HG03378 (cell line): ENCODE measurements around the gene COL6A3.
"Not testable (repeated sequence)": the region's sequence is repeated elsewhere in the genome, so short reads cannot be mapped to it uniquely, and the experiment has no call there.

Experiments used
- ATAC-seq: cut with Tn5 transposase; IDR thresholded peaks from one replicate; pipeline ENCODE4 v1.9.1; 2021; ENCODE audit warnings: mild to moderate bottlenecking, moderate library complexity; ENCODE audit not compliant: unreplicated experiment

COL6A3 gene

DNA sequence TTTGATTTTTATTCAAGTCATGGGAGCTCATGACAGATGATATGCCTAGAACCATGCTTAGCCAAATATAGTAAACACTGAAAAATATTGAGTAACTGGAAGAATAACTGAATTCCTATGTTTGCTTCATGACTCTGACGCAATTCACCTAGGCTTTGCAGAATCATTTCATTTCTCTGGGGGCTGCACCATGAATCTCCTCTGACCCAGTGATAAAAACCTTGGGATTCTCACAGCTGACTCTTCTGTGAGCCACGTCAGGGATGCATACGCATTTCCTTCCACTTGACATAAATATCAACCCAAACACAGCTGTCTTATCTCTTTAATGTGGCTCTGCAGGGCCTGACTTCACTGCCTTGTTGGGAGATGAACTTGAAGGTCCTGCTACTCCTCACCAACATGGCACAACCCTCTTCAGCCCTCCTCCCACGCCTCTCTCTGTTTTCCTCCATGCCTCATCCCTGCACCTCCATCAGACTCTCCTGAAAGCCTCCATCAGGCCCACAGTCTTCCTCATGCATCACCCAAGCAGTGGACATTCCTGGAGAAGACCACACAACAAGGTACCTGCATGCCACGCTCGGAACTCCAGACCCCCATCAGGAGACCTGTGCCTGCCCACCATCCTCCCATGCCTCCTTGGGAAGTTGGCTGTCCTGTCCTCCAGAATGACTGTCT is 29.8 kb downstream of the COL6A3 start:
- no peak for ATAC-seq

GRCh38 chr2:237380768-237381167 is 33.2 kb downstream of the COL6A3 start:
- no peak for ATAC-seq

DNA sequence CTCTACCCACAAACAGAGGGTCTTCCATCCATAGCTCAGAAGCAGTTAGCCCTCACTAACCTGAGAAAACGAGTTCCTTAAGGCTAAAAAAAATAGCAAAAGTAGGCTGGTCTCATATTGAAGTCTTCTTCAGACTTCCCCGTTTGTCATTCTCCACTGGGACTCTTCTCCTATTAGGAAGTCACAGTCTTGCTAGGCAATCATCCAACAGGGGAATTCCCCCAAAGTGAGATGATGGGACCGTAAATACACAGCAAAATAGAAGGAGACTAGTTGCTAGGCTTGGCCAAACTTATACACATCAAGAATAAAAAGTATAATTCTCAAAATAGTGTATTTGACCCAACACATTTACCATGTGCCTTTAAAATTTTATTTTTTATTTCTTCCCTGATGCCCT is 34.3 kb downstream of the COL6A3 start:
- ATAC-seq: no peak

GRCh38 chr2:237378650-237379049 is 35.3 kb downstream of the COL6A3 start:
- no peak for ATAC-seq

DNA sequence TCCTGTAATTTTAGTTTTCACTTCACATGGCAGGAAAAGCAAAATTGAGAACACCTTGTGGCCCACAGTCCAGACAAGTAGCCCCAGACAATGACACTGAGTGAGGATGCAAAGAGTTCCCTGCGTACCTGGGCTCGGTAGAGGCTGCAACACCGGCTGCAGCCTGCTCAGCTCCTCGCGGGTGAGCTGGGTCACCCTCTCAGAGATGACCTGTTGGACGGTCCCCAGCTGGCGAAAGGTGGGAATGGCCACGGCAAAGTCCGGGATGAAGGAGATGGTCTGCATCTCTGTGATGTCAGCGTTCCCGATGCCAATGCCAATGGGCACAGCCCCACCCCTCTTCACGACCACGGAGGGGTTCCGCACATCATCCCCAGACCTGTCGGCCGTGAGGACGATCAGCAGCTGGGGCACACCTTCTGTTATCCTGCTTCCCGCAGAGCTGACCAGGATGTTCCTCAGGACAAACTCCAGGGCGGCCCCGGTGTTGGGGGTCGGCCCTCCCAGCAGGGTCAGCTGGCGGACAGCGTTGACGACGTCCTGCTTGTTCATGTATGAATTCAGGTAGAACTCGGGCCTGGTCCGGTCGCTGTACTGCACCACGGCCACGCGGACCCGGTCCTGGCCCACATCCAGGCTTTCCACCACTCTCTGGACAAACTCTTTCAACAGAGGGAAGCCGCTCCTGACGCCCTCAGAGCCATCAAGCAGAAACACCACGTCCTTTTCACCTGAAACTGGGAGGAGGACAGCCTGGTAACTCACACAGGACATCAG is 39.5 kb downstream of the COL6A3 start:
- ATAC-seq: no peak

DNA sequence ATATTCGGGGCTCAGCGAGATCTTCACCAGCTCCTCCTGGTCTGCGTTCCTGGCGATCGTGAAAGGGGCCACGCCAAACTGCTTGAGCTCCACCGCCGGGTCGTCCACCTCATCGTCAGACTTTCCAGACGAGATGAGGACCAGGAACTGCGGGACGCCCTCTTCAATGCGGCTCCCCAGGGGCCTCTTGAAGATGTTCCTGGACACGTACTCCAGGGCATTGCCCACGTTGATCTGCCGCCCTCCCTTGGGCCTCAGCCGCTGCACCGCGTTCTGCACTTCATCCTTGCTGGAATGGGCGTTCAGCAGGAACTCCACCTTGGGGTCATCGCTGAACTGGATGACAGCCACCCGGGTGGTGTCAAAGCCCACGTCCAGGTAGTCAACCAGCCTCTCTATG is 42.1 kb downstream of the COL6A3 start:
- no peak for ATAC-seq

DNA sequence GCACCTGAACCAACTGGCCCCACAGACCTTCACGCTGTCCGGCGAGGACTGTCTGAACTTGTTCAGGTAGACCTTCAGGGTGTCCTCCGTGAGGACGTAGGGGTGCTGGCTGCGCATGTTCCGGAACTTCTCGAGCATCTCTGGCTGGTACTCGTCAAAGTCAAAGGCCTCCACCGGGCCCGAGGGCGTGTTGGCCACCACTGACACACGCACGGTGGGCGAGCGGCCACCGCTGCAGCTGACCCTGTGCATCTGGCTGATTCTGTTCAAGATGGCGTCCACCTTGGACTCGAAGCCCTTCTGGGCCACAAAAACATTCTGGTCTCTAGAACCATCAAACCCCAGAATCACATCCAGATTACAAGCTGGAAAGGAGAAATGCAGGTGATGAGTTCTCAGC is 48.3 kb downstream of the COL6A3 start:
- no peak for ATAC-seq

DNA sequence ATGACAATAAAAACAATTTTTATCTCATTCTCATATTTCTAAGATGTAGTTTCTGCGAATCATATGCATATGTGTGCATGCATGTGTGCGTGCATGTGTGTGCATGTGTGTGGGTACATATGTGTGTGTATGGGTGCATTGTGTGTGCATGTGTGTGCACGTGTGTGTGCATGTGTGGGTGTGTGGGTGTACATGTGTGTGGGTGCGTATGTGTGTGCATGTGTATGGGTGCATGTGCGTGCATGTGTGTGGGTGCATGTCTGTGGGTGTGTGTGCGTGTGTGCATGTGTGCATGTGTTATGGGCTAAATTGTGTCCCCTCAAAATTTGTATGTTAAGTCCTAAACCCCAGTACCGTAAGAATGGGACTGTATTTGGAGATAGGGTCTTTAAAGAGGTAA is 49.3 kb downstream of the COL6A3 start:
- ATAC-seq: no peak

DNA sequence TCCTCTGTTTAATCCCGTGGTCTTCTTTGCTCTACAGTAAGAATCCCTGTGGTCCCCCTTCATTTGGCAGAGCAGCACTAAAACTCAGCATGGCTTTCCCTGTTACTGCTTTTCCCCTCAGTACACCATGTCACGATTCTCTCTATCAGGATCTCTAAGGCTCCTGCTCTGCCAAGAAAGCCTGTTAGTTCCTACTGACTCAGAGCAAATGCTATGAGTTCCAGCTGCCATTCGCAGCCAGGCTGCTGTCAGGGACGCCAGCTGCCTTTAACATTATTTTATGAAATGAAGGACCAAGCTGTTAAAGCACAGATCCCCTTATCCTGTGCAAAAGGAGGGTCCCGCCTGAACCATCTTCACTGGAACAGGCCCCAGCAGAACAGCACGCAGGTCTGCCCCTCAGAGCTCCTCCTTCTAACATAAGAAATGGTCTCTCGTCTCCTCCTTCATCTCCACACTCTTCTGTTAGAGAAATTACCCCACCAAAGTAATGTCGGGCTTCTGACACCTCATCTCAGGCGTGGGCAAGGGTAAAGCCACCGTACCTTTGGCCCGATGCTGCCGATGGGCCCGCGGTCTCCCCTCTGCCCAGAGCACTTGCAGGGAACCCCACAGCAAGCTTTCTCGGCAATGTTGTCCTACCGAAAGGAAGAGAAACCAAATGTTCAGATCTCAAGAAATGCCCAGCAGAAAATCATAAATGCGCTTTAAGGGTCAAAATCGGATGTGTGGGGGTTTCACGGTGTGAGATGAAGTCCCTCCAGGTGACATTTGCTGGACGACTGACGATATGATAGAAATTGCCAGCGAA is 52.6 kb downstream of the COL6A3 start:
- no peak for ATAC-seq

DNA sequence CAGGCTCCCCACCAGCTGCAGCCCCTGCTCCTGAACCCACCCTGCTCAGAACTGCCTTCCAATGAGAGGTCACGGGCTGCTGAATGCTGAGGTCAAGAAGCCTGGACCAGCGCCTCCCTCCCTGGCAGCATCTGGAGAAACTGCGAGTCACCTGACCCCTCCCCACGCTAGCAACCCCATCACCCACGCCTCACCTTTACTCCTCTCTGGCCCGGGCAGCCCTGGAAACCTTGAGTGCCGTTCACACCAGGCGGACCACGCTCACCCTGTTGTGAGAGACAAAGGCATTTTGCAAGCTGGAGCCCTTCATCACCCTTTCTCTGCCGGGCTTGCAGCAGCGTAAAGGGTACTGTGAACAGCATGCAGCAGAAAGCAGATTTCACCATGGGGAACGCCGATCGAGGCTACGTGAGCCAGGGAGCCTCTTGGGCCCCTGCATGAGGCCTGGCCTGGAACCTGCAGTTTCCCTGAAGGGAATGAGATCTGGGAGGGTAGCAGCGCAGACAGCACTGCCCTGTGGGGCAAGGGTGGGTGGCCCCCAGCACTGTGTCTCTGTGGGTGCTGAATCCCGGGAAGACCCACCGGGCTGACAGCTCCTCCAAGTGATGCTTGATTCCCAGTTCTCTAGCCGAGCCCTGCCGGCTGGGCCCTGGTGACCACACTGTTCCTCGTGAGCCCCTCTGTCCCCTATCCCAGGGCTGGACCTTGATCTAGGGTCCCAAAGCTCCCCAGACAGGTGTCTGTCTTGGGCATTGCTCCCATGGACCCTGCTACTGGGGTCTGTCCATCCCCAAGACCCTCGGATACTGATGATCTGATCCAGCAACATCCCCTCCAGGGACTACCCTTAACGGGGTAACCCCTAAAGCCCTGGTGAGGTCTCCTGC is 53.8 kb downstream of the COL6A3 start:
- ATAC-seq: no peak

DNA sequence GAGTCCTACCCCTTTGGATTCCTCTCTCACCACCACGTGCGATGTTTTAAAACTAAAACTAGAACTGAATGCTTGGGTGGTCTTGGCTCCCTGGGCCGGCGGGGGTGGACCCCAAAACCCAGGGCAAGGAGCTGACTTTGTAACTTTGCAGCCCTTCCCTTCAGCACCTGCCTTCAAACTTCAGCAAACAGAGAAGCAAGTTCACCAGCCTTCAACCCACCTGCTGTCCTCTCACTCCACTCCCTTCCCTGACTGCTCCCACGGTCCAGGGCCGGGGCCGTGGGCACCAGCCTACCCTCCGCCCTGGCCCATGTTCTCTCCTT is 54.5 kb downstream of the COL6A3 start:
- ATAC-seq: no peak

DNA sequence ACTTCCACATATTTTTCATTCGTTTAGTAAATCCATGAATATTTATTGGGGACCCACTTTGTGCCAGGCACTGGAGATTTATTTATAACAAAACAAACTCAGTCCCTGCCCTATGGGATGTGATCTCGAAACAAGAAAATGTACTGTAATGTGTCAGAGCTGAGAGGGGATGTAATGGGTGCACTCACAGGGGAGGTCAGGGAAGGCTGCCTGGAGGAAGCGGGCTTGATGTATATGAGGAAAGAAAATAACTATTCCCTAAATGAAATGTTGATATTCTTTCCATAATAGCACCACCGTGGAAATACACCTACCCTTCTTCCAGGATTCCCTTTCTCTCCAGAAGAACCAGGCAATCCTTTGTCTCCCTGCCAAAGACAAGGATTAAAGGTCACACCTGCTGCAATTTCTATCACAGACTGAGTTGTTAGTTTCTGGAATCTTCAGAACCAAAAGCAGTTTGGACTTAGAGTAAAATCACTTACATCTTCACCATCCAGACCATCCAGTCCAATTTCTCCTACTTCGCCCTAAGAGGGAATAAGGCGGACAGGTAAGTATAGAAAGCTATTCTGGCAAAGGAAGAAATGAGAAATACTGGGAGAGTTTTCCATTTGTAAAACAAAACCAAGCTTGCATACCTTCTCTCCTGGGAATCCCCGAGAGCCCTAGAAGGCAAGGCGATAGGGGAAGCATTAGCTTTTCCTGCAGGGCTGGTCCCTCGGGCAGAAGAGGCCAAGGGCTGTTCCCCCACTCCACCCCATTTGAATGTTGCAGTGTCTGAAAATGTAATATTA is 55.0 kb downstream of the COL6A3 start:
- ATAC-seq: no peak

GRCh38 chr2:237355701-237356100 is 58.3 kb downstream of the COL6A3 start:
- ATAC-seq: no peak

GRCh38 chr2:237354892-237355291 is 59.1 kb downstream of the COL6A3 start:
- ATAC-seq: no peak

DNA sequence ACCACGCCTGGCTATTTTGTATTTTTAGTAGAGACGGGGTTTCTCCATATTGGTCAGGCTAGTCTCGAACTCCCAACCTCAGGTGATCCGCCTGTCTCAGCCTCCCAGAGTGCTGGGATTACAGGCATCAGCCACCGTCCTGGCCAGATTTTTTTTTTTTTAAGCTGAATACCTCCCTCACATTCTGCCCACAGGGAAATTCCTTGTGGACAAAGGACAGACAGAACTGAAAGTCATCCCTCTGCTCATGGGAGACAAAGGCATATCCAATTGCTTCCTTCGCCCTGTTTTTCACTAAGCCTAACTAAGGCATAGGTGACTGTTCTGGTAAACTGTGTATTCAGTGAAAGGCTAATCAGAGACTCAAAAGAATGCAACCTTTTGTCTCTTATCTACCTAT is 59.8 kb downstream of the COL6A3 start:
- not testable (repeated sequence) for ATAC-seq

- no peak for ATAC-seq
These were observed 60.7 kb downstream of the COL6A3 start for GRCh38 chr2:237353215-237353614.

DNA sequence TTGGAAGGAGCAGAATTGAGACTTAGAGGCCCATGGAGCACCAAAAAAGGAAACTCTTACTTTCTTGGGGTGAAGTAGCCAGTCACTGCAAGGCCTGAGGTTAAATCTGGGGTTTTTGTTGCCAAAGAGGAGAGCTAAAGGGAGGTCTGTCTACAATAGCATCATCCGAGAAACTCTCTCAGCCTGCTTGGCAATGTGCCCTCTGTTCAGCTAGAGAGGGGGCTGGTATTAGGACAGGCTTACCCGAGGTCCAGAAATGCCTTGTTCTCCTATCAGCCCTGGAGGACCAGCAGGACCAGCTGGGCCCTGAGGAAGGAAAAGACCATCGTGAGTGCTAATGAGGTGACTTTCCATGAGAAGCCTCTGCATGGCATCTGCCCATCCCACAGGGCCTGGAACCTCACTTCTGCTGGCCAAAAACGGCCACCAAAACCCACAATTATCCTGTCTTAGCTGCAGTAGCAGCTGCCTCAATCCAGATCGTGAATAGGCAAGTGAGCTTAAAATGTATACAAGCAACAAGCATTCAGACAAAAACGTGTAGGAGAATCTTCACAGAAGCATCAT is 61.6 kb downstream of the COL6A3 start:
- ATAC-seq: no peak

GRCh38 chr2:237351796-237352195 is 62.2 kb downstream of the COL6A3 start:
- no peak for ATAC-seq

DNA sequence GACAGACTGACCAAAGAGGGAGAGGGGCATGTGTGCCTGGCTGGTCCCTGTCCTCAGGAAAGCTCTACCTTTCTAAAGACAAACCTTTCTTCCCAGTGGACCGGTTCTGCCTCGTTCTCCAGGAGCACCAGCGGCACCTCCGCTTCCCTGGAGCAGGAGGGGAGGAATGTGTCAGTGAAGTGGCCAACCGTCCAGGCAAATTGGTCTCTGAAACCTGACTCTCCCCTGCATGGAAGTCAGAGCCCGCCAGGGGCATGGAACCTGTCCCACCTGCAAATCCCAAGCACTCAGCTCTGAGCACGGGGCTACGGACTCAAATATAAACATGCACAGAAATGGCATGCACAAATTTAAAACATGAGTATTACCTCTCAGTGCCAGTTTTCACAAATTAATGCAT is 62.9 kb downstream of the COL6A3 start:
- ATAC-seq: no peak

DNA sequence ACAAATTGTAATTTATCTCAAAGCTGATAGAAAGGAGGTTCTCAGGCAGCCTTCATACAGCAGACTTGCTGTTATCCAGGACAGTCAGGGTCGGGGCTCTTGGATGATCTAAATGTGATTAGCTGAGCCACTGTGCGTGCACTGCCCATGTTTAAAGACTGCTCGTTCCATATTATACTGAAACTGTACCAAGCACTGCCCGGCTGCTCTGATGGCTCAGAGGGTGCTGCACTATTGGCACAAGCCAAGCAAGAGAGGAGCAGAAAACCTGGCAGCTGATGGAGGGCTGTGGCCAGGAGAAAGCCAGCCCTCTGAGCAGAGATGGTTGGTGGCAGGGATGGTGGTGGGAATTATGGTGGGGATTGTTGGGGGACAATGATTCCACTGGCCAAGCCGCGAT is 63.4 kb downstream of the COL6A3 start:
- no peak for ATAC-seq
